ENCODE data around the gene NFE2L3.

DNA sequence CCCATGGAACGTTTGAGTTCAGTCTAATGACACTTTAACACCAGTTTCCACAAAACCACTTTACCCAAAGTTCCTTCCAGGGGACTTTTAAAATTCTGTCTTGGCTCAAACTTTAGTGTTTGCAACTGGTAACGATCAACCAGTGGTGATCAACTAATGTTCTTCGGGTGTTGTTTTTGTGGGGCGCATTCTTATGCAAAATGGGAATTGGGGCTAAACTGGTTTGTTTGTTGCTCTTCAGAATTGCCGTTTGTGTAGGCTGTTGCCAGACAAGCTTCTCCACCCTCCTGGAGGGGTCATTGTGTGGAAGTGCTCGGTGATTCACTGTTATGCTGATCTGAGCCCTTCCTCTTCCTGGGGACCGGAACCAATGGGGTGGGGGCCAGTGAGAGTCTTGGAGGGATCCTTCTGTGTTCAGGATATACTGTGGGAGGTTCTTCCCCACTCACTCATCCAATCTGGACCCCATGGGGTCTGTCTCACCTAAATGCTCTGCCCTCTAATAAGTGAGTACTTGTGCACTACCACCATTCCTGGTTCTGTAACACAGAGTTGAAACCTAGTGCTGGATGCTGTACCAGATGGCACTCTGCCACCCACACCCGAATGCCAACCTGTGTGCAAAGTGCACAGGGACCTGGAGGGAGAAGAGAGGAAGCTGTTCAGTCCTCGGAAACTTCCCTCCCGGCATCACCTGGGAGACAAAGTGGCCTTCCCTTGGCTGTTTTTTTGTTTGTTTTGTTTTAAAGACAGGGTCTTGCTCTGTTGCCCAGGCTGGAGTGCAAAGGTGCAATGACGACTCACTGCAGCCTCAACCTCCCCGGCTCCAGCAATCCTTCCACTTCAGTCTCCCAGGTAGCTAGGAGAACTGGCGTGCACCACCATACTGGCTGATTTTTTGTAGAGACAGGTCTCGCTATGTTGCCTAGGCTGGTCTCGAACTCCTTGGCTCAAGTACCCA lies 2.1 kb downstream of the NFE2L3 start:
- no peak for TF ChIP-seq CTCF (conservative IDR thresholded peaks at IDR 0.05; ENCODE audit: low read depth, low read length)
- no peak for TF ChIP-seq EZH2 (IDR thresholded peaks at IDR 0.05; ENCODE audit: low read length, unreplicated experiment)
